Endothelial cell (in vitro differentiated cells): Measurements from ENCODE around the gene CCIN. TPM values are rescaled to one million over a fixed set of nuclear protein-coding genes. Genes with fewer than 3 reads are reported as not detected.
A peak's percentile ranks its signal among the peaks of the same experiment; 100 is the strongest.

ENCODE experiments used
- DNase-seq: peaks from one replicate; pipeline ENCODE4 v3.0.0; 2021; ENCODE audit warnings: low spot score
- H3K27ac Mint-ChIP-seq: one replicate; pipeline ENCODE4 v1.8.0; 2021; ENCODE audit warnings: mixed read lengths, inconsistent platforms; ENCODE audit not compliant: unreplicated experiment
- H3K27me3 Mint-ChIP-seq: one replicate; pipeline ENCODE4 v1.8.0; 2021; ENCODE audit warnings: mild to moderate bottlenecking, moderate library complexity, mixed read lengths, inconsistent platforms; ENCODE audit not compliant: unreplicated experiment
- H3K36me3 Mint-ChIP-seq: one replicate; pipeline ENCODE4 v1.8.0; 2021; ENCODE audit warnings: mild to moderate bottlenecking, low read depth, mixed read lengths, inconsistent platforms; ENCODE audit not compliant: unreplicated experiment
- H3K4me1 Mint-ChIP-seq: one replicate; pipeline ENCODE4 v1.8.0; 2021; ENCODE audit warnings: mild to moderate bottlenecking, mixed read lengths, inconsistent platforms; ENCODE audit not compliant: unreplicated experiment
- H3K4me3 Mint-ChIP-seq: one replicate; pipeline ENCODE4 v1.8.0; 2021; ENCODE audit warnings: mild to moderate bottlenecking, mixed read lengths, inconsistent platforms; ENCODE audit not compliant: unreplicated experiment
- H3K9me3 Mint-ChIP-seq: one replicate; pipeline ENCODE4 v1.8.0; 2021; ENCODE audit warnings: mixed read lengths, inconsistent platforms; ENCODE audit not compliant: unreplicated experiment
- CTCF ChIP-seq: fragments of 200-600 bp; sonication (generic); IDR thresholded peaks from one replicate; pipeline ENCODE4 v1.5.0; 2021; ENCODE audit warnings: antibody characterized with exemption; ENCODE audit not compliant: unreplicated experiment
- total RNA-seq: library from RNA; stranded (reverse); fragmentation: NEBNext Ultra II Directional; extraction: Animal tissue kit (Norgen Biotek cat#: 25700); gene quantifications from one replicate; pipeline ENCODE4 v1.2.1, GENCODE V29; 2021; ENCODE audit not compliant: unreplicated experiment

CCIN gene
- total RNA-seq, 1 donor from 2014 or later: not detected

GRCh38 chr9:36148311-36149051 is 20.7 kb upstream of the CCIN start:
- no peak overlapping the region for H3K4me3 Mint-ChIP-seq
- DNase-seq: no peak
- H3K27ac Mint-ChIP-seq: no peak overlapping the region
- H3K4me1 Mint-ChIP-seq: peaks cover 20% of the 10 kb centered on the region
- TF ChIP-seq CTCF: no peak
- H3K9me3 Mint-ChIP-seq: peaks cover 5% of the 10 kb centered on the region
- H3K27me3 Mint-ChIP-seq: peaks cover 16% of the 10 kb centered on the region
- H3K36me3 Mint-ChIP-seq: peaks cover 22% of the 10 kb centered on the region

- Mint-ChIP-seq H3K36me3 (peaks cover 21% of the 10 kb centered on the region), H3K27ac (no peak overlapping the region), H3K4me3 (no peak overlapping the region), H3K4me1 (peaks cover 22% of the 10 kb centered on the region), H3K9me3 (peaks cover 5% of the 10 kb centered on the region), H3K27me3 (peaks cover 18% of the 10 kb centered on the region)
- no peak for DNase-seq
- TF ChIP-seq CTCF: no peak
Observed at GRCh38 chr9:36149197-36149596, 20.0 kb upstream of the CCIN start.

- no peaks in the 10 kb centered on the region for H3K9me3 Mint-ChIP-seq
- no peak overlapping the region for H3K4me3 Mint-ChIP-seq
- TF ChIP-seq CTCF: no peak
- H3K4me1 Mint-ChIP-seq: peaks cover 25% of the 10 kb centered on the region
- DNase-seq: no peak
- peaks cover 13% of the 10 kb centered on the region for H3K27me3 Mint-ChIP-seq
- H3K27ac Mint-ChIP-seq: peak overlapping the region; percentile 57
- H3K36me3 Mint-ChIP-seq: peaks cover 12% of the 10 kb centered on the region
Observed at GRCh38 chr9:36150574-36151315, 18.4 kb upstream of the CCIN start.

- no peak for TF ChIP-seq CTCF
- peaks cover 5% of the 10 kb centered on the region for H3K36me3 Mint-ChIP-seq
- no peaks in the 10 kb centered on the region for H3K9me3 Mint-ChIP-seq
- peaks cover 13% of the 10 kb centered on the region for H3K27me3 Mint-ChIP-seq
- no peak for DNase-seq
- peaks cover 25% of the 10 kb centered on the region for H3K4me1 Mint-ChIP-seq
- peak overlapping the region; percentile 57 for H3K27ac Mint-ChIP-seq
- H3K4me3 Mint-ChIP-seq: no peak overlapping the region
Observed at GRCh38 chr9:36151316-36152210, 17.6 kb upstream of the CCIN start.
